Measurements from ENCODE around the gene ABCD3. TPM values are rescaled to one million over a fixed set of nuclear protein-coding genes. Genes with fewer than 3 reads are reported as not detected.

ABCD3 gene
- total RNA-seq, 1 donor from 2014 or later: 35.0 TPM

DNA sequence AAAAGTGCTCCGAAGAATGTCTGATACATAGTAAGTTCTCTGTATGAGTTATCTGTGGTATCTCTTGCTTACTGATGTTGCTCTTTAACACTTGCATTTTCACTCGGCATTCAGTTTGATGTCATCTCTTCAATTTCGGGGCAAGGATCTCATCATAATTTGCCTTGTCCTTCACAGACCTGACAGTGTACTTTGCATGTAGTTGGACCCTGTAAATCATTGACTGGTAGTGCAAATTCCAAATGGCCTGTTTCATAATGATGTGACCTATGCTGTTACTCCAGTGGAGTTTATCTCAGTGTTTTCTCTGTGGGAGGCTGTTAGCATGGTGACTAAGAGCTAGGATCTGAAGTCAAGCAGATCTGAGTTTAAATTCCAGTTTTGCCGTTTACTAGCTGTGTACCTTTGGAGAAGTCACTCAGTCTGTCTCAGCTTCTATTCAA, 34.2 kb upstream of the ABCD3 start:
- peaks cover 4% of the 10 kb centered on the region for H3K27me3 Mint-ChIP-seq (ENCODE audit: low read depth)
- H3K4me1 Mint-ChIP-seq: no peaks in the 10 kb centered on the region
- peaks cover 3% of the 10 kb centered on the region for H3K9me3 Mint-ChIP-seq
- H3K27ac Mint-ChIP-seq (ENCODE audit: unreplicated experiment): no peak overlapping the region
- no peaks in the 10 kb centered on the region for H3K36me3 Mint-ChIP-seq (ENCODE audit: low read depth)
- DNase-seq (ENCODE audit: low read depth, low spot score): no peak
- H3K4me3 Mint-ChIP-seq: no peak overlapping the region
- TF ChIP-seq CTCF (conservative IDR thresholded peaks at IDR 0.05): no peak

GRCh38 chr1:94384485-94385265, 33.5 kb upstream of the ABCD3 start:
- H3K4me1 Mint-ChIP-seq: no peaks in the 10 kb centered on the region
- peaks cover 2% of the 10 kb centered on the region for H3K27me3 Mint-ChIP-seq (ENCODE audit: low read depth)
- peaks cover 5% of the 10 kb centered on the region for H3K9me3 Mint-ChIP-seq
- no peak for DNase-seq (ENCODE audit: low read depth, low spot score)
- no peak for TF ChIP-seq CTCF (conservative IDR thresholded peaks at IDR 0.05)
- H3K36me3 Mint-ChIP-seq (ENCODE audit: low read depth): peaks cover 2% of the 10 kb centered on the region
- no peak overlapping the region for H3K27ac Mint-ChIP-seq (ENCODE audit: unreplicated experiment)
- H3K4me3 Mint-ChIP-seq: no peak overlapping the region

DNA sequence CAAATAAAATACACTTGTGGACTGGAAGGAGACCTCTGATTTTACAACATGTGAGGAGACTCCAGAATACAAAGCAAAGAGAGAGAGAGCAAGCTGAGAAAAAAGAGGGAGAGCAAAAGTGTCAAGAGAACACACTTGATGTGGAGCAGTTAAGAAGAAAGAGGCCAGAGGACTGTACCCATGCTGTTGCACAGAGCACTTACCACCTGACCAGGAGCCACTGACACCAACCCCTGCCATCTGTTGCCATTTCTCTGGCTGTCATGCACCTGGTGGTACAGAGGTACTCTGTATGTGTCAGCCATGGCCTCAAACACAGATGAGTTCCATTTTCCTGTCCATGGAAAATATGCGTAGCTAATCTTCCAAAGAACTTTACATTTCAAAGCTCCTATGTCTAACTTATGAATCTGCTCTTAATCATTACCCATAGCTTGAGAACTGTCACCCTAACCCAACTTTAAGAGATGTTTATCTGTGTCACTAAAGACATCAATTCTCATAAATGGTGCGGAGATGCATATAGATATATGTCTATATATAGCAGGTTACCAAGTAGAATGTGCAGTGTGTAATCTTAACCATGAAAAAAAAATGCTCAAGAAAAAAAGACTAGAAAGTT, 32.8 kb upstream of the ABCD3 start:
- no peak for TF ChIP-seq CTCF (conservative IDR thresholded peaks at IDR 0.05)
- no peak for DNase-seq (ENCODE audit: low read depth, low spot score)
- no peaks in the 10 kb centered on the region for H3K4me1 Mint-ChIP-seq
- peaks cover 4% of the 10 kb centered on the region for H3K36me3 Mint-ChIP-seq (ENCODE audit: low read depth)
- no peak overlapping the region for H3K27ac Mint-ChIP-seq (ENCODE audit: unreplicated experiment)
- H3K27me3 Mint-ChIP-seq (ENCODE audit: low read depth): peaks cover 2% of the 10 kb centered on the region
- H3K9me3 Mint-ChIP-seq: peaks cover 8% of the 10 kb centered on the region
- no peak overlapping the region for H3K4me3 Mint-ChIP-seq

DNA sequence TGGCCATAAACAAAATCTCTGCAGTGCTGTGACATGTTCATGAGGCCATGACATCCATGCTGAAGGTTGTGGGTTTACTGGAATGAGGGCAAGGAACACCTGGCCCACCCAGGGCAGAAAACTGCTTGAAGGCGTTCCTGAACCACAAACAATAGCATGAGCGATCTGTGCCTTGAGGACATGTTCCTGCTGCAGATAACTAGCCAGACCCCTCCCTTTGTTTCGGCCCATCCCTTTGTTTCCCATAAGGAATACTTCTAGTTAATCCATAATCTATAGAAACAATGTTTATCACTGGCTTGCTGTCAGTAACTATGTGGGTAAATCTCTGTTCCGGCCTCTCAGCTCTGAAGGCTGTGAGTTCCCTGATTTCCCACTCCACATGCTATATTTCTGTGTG, 28.9 kb upstream of the ABCD3 start:
- Mint-ChIP-seq H3K9me3 (peaks cover 17% of the 10 kb centered on the region), H3K4me3 (no peak overlapping the region), H3K4me1 (no peaks in the 10 kb centered on the region), H3K36me3 (ENCODE audit: low read depth) (peaks cover 4% of the 10 kb centered on the region), H3K27ac (ENCODE audit: unreplicated experiment) (no peak overlapping the region), H3K27me3 (ENCODE audit: low read depth) (peaks cover 2% of the 10 kb centered on the region)
- no peak for TF ChIP-seq CTCF (conservative IDR thresholded peaks at IDR 0.05)
- DNase-seq (ENCODE audit: low read depth, low spot score): no peak

GRCh38 chr1:94394247-94394646, 23.9 kb upstream of the ABCD3 start:
- Mint-ChIP-seq H3K36me3 (ENCODE audit: low read depth) (peaks cover 4% of the 10 kb centered on the region), H3K4me3 (no peak overlapping the region), H3K9me3 (peaks cover 14% of the 10 kb centered on the region), H3K27ac (ENCODE audit: unreplicated experiment) (no peak overlapping the region), H3K27me3 (ENCODE audit: low read depth) (no peaks in the 10 kb centered on the region), H3K4me1 (peaks cover 8% of the 10 kb centered on the region)
- no peak for DNase-seq (ENCODE audit: low read depth, low spot score)
- TF ChIP-seq CTCF (conservative IDR thresholded peaks at IDR 0.05): no peak
